ENCODE results near the gene PARP12. TPM values are rescaled to one million over a fixed set of nuclear protein-coding genes. Genes with fewer than 3 reads are reported as not detected.

Gene PARP12
- polyA plus RNA-seq, 1 donor (not counting 4 experiments of a cell fraction or from before 2014, with no cell fraction given) = 66.0 TPM

DNA sequence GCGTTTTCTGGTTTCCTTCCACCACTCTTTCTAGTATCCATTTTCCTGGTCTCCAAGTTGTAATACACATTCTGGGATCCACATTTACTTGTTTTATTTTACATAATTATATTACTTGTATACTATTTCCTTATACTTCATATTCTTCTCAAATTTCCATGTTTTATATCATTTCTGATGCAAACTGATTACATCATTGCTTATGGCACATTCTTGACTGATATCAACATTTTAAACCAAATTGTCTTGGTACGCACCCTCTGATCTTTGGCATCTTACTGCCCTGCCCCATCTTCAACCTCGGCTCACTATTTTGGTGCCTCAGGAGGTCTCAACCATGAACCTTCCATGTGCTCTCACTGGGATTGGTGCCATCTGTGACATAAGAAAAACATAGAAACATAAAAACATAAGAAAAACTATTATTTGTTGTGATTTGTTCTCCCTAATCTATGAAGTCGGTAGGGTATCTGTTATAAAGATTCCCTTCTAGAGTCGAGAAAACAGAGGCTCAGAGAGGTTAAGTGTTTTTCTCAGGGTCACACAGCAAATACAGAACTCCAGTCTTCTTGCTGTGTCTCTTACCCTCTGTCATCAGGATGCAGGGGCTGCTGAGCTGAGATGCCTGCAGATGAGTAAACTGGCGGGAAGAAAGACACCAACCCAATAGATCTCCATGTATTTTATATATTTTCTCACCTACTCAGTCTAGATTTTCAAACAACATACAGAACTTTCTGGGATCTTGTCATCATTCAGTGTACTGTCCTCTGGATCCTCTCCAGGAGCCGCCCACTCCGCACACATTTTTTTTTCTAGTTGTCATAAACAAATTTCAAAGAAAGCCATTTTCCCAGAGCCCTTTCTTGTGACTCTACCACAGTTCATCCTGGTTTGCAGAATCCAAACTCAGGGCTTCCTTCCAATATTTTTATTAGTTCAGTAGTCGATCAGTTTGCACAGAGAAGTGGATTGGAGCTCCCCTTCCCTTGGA is 79.5 kb downstream of the PARP12 start:
- no peak for FAIRE-seq
- TF ChIP-seq, protein P1, sequence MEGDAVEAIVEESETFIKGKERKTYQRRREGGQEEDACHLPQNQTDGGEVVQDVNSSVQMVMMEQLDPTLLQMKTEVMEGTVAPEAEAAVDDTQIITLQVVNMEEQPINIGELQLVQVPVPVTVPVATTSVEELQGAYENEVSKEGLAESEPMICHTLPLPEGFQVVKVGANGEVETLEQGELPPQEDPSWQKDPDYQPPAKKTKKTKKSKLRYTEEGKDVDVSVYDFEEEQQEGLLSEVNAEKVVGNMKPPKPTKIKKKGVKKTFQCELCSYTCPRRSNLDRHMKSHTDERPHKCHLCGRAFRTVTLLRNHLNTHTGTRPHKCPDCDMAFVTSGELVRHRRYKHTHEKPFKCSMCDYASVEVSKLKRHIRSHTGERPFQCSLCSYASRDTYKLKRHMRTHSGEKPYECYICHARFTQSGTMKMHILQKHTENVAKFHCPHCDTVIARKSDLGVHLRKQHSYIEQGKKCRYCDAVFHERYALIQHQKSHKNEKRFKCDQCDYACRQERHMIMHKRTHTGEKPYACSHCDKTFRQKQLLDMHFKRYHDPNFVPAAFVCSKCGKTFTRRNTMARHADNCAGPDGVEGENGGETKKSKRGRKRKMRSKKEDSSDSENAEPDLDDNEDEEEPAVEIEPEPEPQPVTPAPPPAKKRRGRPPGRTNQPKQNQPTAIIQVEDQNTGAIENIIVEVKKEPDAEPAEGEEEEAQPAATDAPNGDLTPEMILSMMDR (optimal IDR thresholded peaks at IDR 0.05 in 1 of 3, IDR thresholded peaks at IDR 0.05 in 1 of 3, conservative IDR thresholded peaks at IDR 0.05 in 1 of 3; ENCODE audit: extremely low read depth in 1 of 3, insufficient read depth in 2 of 3, low read length in 3 of 3) = no peak
- TF ChIP-seq EZH2 (IDR thresholded peaks at IDR 0.05; ENCODE audit: low read length) = no peak
- peaks cover 5% of the 10 kb centered on the region for H3K27me3 ChIP-seq (ENCODE audit: control insufficient read depth, extremely low read depth, insufficient read depth, low read length)
- no peak overlapping the region for H3K4me2 ChIP-seq (ENCODE audit: control insufficient read depth, extremely low read depth, insufficient read depth, low read depth, low read length)
- no peak overlapping the region for H3K27ac ChIP-seq (ENCODE audit: control insufficient read depth, insufficient read depth, low read length)
- H3K9me1 ChIP-seq (ENCODE audit: control insufficient read depth, extremely low read depth, insufficient read depth, low read length) = no peaks in the 10 kb centered on the region
- H3K9ac ChIP-seq (ENCODE audit: control insufficient read depth, extremely low read depth, insufficient read depth, low read length) = no peak overlapping the region
- no peaks in the 10 kb centered on the region for H3K79me2 ChIP-seq (ENCODE audit: control insufficient read depth, insufficient read depth, low read length)
- H3K4me3 ChIP-seq (ENCODE audit: control insufficient read depth in 2 of 3, extremely low read depth in 1 of 3, insufficient read depth in 2 of 3, low read depth in 1 of 3, low read length in 3 of 3) = no peak overlapping the region
- dilution Hi-C loops (cut with MboI; ENCODE audit: extremely low pct_ligation_motif_present, low sequenced_read_pairs) = no loop called here
- H3K9me3 ChIP-seq (ENCODE audit: control insufficient read depth, low read depth, low read length) = no peaks in the 10 kb centered on the region
- H3K4me1 ChIP-seq (ENCODE audit: control insufficient read depth, extremely low read depth, insufficient read depth, low read length) = no peaks in the 10 kb centered on the region
- no peaks in the 10 kb centered on the region for H3K36me3 ChIP-seq (ENCODE audit: control insufficient read depth in 2 of 2, extremely low read depth in 1 of 2, insufficient read depth in 2 of 2, low read length in 2 of 2)
- no peak overlapping the region for H2AFZ ChIP-seq (ENCODE audit: control insufficient read depth, low read length)
- no peaks in the 10 kb centered on the region for H4K20me1 ChIP-seq (ENCODE audit: control insufficient read depth, extremely low read depth, insufficient read depth, low read length)
- DNase-seq (ENCODE audit: low read depth, low spot score) = no peak

DNA sequence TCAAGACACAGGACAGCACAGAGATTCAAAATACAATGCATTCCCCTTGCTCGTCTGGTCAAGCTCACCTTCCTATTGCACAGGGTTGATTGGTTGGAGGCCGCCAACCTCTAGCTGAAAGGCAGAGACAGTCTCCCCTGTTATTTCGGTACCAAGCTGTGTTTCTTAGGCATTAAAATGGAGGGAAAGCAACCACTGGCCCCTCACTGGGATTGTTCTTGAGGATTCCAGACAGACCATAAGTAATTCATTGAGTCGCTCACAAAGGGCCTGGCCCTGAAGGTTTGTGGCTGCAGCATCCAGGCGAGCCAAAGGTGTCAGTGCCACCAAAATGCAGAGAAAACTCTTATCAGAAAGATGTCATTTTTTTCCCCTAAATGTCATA is 81.2 kb downstream of the PARP12 start:
- Histone ChIP-seq H3K27me3 (ENCODE audit: control insufficient read depth, extremely low read depth, insufficient read depth, low read length) (peaks cover 5% of the 10 kb centered on the region), H3K9ac (ENCODE audit: control insufficient read depth, extremely low read depth, insufficient read depth, low read length) (no peak overlapping the region), H3K4me1 (ENCODE audit: control insufficient read depth, extremely low read depth, insufficient read depth, low read length) (no peaks in the 10 kb centered on the region), H3K79me2 (ENCODE audit: control insufficient read depth, insufficient read depth, low read length) (no peaks in the 10 kb centered on the region), H3K9me1 (ENCODE audit: control insufficient read depth, extremely low read depth, insufficient read depth, low read length) (no peaks in the 10 kb centered on the region), H3K4me2 (ENCODE audit: control insufficient read depth, extremely low read depth, insufficient read depth, low read depth, low read length) (no peak overlapping the region), H3K36me3 (ENCODE audit: control insufficient read depth in 2 of 2, extremely low read depth in 1 of 2, insufficient read depth in 2 of 2, low read length in 2 of 2) (no peaks in the 10 kb centered on the region), H4K20me1 (ENCODE audit: control insufficient read depth, extremely low read depth, insufficient read depth, low read length) (no peaks in the 10 kb centered on the region), H2AFZ (ENCODE audit: control insufficient read depth, low read length) (no peak overlapping the region), H3K4me3 (ENCODE audit: control insufficient read depth in 2 of 3, extremely low read depth in 1 of 3, insufficient read depth in 2 of 3, low read depth in 1 of 3, low read length in 3 of 3) (no peak overlapping the region), H3K27ac (ENCODE audit: control insufficient read depth, insufficient read depth, low read length) (no peak overlapping the region), H3K9me3 (ENCODE audit: control insufficient read depth, low read depth, low read length) (no peaks in the 10 kb centered on the region)
- TF ChIP-seq, protein P1 (optimal IDR thresholded peaks at IDR 0.05 in 1 of 3, IDR thresholded peaks at IDR 0.05 in 1 of 3, conservative IDR thresholded peaks at IDR 0.05 in 1 of 3; ENCODE audit: extremely low read depth in 1 of 3, insufficient read depth in 2 of 3, low read length in 3 of 3) = no peak
- TF ChIP-seq EZH2 (IDR thresholded peaks at IDR 0.05; ENCODE audit: low read length) = no peak
- FAIRE-seq (no peak), DNase-seq (ENCODE audit: low read depth, low spot score) (no peak)
- dilution Hi-C loops (cut with MboI; ENCODE audit: extremely low pct_ligation_motif_present, low sequenced_read_pairs) = no loop called here

All from keratinocyte (primary cell).